Measurements from ENCODE around the gene KNTC1.

The KNTC1 gene

DNA sequence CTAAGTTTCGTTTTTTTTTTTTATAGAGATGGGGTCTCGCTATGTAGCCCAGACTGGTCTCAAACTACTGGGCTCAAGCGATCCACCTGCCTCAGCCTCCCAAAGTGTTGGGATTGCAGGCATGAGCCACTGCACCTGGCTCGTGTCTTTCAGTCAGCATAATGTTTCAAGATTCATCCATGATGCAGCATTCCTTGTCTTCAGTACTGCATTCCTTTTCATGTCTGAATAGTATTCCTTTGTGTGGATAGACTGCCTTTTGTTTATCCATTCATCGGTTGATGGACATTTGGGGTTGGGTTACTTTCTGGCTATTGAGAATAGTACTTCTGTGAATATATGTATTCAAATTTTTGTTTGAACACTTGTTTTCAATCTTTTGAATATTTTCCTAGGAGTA, 138.7 kb downstream of the KNTC1 start:
- H3K9me2 ChIP-seq (ENCODE audit: low read depth, low read length): no peaks in the 10 kb centered on the region
- no peaks in the 10 kb centered on the region for H3K36me3 ChIP-seq (ENCODE audit: insufficient read depth, low read length)
- TF ChIP-seq, protein P1, sequence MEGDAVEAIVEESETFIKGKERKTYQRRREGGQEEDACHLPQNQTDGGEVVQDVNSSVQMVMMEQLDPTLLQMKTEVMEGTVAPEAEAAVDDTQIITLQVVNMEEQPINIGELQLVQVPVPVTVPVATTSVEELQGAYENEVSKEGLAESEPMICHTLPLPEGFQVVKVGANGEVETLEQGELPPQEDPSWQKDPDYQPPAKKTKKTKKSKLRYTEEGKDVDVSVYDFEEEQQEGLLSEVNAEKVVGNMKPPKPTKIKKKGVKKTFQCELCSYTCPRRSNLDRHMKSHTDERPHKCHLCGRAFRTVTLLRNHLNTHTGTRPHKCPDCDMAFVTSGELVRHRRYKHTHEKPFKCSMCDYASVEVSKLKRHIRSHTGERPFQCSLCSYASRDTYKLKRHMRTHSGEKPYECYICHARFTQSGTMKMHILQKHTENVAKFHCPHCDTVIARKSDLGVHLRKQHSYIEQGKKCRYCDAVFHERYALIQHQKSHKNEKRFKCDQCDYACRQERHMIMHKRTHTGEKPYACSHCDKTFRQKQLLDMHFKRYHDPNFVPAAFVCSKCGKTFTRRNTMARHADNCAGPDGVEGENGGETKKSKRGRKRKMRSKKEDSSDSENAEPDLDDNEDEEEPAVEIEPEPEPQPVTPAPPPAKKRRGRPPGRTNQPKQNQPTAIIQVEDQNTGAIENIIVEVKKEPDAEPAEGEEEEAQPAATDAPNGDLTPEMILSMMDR (IDR thresholded peaks at IDR 0.05; ENCODE audit: low read length): no peak
- TF ChIP-seq EZH2 (IDR thresholded peaks at IDR 0.05; ENCODE audit: borderline replicate concordance, low read length): no peak
- H3K9me3 ChIP-seq (ENCODE audit: low read length): no peaks in the 10 kb centered on the region
- no peaks in the 10 kb centered on the region for H4K20me1 ChIP-seq (ENCODE audit: insufficient read depth, low read length)
- no peak overlapping the region for H3K27ac ChIP-seq (ENCODE audit: low read depth, low read length, poor library complexity, severe bottlenecking)
- no peaks in the 10 kb centered on the region for H3K79me2 ChIP-seq (ENCODE audit: insufficient read depth, low read length)
- H3K27me3 ChIP-seq (ENCODE audit: insufficient read depth, low read length): no peaks in the 10 kb centered on the region
- H3K9ac ChIP-seq (ENCODE audit: low read length): no peak overlapping the region
- H3K4me3 ChIP-seq (ENCODE audit: low read depth, low read length, poor library complexity, severe bottlenecking): no peak overlapping the region
- H2AFZ ChIP-seq (ENCODE audit: low read length): no peak overlapping the region
- H3K4me2 ChIP-seq (ENCODE audit: low read length): no peak overlapping the region
- no peaks in the 10 kb centered on the region for H3K4me1 ChIP-seq (ENCODE audit: insufficient read depth, low read length, severe bottlenecking)
- H3F3A ChIP-seq (ENCODE audit: insufficient read depth, low read length): no peaks in the 10 kb centered on the region

DNA sequence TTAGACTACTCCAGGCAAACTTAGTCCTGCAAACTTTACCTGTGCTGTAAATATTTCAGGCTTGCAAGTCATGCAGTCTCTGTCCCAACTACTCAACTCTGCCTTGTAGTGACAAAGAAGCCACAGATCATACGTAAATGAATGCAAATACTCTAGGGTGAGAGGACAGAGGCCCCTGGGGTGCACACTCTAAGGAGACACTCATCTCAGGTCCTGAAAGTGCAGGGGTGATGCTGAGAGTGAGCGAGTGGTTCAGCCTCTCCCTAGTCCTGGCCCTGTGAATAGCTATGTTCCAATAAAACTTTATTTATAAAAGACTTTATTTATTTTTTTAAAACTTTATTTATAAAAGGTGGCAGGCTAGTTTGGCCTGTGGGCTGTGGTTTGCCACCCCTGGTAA, 141.2 kb downstream of the KNTC1 start:
- Histone ChIP-seq H3K4me1 (ENCODE audit: insufficient read depth, low read length, severe bottlenecking) (no peaks in the 10 kb centered on the region), H2AFZ (ENCODE audit: low read length) (no peak overlapping the region), H3K9me2 (ENCODE audit: low read depth, low read length) (no peaks in the 10 kb centered on the region), H3K9ac (ENCODE audit: low read length) (no peak overlapping the region), H3F3A (ENCODE audit: insufficient read depth, low read length) (no peaks in the 10 kb centered on the region), H3K27ac (ENCODE audit: low read depth, low read length, poor library complexity, severe bottlenecking) (no peak overlapping the region), H3K36me3 (ENCODE audit: insufficient read depth, low read length) (no peaks in the 10 kb centered on the region), H3K4me3 (ENCODE audit: low read depth, low read length, poor library complexity, severe bottlenecking) (no peak overlapping the region), H3K9me3 (ENCODE audit: low read length) (no peaks in the 10 kb centered on the region), H3K79me2 (ENCODE audit: insufficient read depth, low read length) (no peaks in the 10 kb centered on the region), H4K20me1 (ENCODE audit: insufficient read depth, low read length) (no peaks in the 10 kb centered on the region), H3K4me2 (ENCODE audit: low read length) (no peak overlapping the region), H3K27me3 (ENCODE audit: insufficient read depth, low read length) (no peaks in the 10 kb centered on the region)
- no peak for TF ChIP-seq EZH2 (IDR thresholded peaks at IDR 0.05; ENCODE audit: borderline replicate concordance, low read length)
- TF ChIP-seq, protein P1 (IDR thresholded peaks at IDR 0.05; ENCODE audit: low read length): no peak

DNA sequence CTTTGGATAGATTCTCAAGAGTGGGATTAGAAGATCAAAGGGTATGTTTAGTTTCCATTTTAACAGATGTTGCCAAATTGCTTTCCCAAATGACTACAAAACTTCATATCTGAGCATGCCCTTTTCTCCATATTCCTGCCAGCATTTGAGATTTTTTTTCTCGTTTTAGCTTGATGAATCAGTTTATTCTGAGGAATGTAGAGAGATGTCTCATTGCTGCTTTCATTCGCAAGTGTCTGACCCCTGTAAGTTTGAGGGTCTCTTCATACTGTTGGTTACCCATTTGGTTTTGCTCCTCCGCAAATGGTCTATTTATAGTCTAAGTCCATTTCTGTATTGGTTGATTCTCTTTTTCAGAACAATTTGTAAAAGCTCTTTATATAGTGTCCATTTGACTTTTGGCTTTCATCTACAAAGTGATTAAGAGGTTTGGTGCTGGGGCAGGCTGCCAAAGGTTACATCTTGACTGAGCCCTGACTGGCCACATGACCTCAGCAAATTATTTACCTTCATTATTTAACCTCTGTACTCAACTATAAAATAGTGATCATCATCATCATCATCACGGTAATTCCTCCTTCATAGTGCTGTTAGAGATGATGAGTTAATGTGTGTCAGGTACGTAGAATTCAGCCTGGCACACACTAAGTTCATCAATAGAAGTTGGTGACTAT, 142.5 kb downstream of the KNTC1 start:
- Histone ChIP-seq H3K36me3 (ENCODE audit: insufficient read depth, low read length) (no peaks in the 10 kb centered on the region), H3K9ac (ENCODE audit: low read length) (no peak overlapping the region), H3K4me2 (ENCODE audit: low read length) (no peak overlapping the region), H3K4me1 (ENCODE audit: insufficient read depth, low read length, severe bottlenecking) (no peaks in the 10 kb centered on the region), H3K27ac (ENCODE audit: low read depth, low read length, poor library complexity, severe bottlenecking) (no peak overlapping the region), H3K4me3 (ENCODE audit: low read depth, low read length, poor library complexity, severe bottlenecking) (no peak overlapping the region), H3K9me3 (ENCODE audit: low read length) (no peaks in the 10 kb centered on the region), H3F3A (ENCODE audit: insufficient read depth, low read length) (no peaks in the 10 kb centered on the region), H4K20me1 (ENCODE audit: insufficient read depth, low read length) (no peaks in the 10 kb centered on the region), H3K9me2 (ENCODE audit: low read depth, low read length) (no peaks in the 10 kb centered on the region), H2AFZ (ENCODE audit: low read length) (no peak overlapping the region), H3K79me2 (ENCODE audit: insufficient read depth, low read length) (no peaks in the 10 kb centered on the region), H3K27me3 (ENCODE audit: insufficient read depth, low read length) (no peaks in the 10 kb centered on the region)
- TF ChIP-seq EZH2 (IDR thresholded peaks at IDR 0.05; ENCODE audit: borderline replicate concordance, low read length): no peak
- TF ChIP-seq, protein P1 (IDR thresholded peaks at IDR 0.05; ENCODE audit: low read length): no peak

All from OCI-LY1 (cell line).